Jurkat, Clone E6-1 (cell line): Measurements from ENCODE around the gene HRH2.

Experiments
- DNase-seq: peaks from one replicate; pipeline ENCODE4 v3.0.0-alpha.2; 2011; ENCODE audit warnings: low read depth, low spot score
- H3K4me3 ChIP-seq: 2 replicates; pipeline ENCODE4 v1.5.1; 2011; ENCODE audit warnings: mild to moderate bottlenecking, low read length, control low read depth, moderate library complexity

The HRH2 gene

DNA sequence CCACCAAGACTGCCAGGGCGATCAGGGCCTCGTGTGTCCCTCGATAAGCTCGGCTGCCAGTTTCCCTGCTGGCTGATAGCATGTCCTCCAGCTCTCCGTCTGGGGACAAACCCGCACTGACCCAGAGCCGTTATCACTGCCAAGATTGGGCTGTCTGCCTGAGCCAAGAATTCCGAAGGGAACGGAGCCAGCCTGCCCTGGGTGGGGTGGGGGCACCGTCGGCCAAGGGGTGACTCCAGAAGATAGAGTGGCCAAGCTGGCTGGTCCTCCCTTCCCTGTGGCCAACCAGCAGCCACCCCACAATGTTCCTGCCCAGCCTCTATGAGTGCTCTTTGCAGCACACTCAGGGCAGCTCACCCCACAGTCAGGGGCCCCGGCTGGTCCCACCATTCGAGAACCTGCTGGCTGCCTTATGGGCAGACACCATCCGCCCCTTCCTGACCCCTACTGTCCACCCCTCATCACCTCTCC lies 29.4 kb downstream of the HRH2 start:
- H3K4me3 ChIP-seq = no peak overlapping the region
- no peak for DNase-seq

DNA sequence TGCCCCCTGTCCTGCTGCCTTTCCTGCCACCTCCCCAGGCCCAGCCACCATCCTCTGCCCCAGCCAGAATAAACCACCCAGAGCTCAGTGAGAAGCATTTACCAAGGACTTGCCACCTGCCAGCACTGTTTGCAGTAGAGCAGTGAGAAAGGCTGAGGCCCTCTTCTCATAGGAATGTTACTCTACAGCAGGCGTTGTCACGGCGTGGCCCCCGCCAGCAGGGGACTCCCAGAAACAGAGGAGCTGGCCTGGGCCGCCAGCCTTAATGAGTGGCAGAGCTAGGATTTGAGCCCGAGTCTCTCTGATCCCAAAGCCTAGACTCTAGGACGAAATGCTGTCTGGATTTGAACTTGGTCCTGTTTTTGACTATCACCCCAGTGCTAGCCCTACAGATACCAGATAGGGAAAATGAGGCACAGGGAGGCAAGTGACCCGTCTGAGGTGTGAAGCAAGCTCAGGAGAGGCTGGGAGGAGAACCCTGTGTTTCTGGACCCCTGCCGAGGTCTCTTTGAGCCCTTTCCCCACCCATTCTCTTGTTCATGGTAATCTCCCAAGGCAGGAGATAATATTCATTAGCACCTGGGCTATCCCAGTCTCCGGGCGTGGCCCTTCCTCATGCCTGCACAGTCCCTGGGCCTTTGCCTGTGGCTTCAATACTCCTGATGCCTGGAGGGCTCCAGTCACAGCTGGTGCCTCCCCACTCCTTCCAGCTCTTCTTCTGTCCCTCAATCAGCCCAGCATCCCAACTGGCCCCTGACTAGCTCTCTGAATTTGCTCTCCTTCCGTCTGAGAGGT lies 30.7 kb downstream of the HRH2 start:
- DNase-seq = no peak
- H3K4me3 ChIP-seq = no peak overlapping the region

DNA sequence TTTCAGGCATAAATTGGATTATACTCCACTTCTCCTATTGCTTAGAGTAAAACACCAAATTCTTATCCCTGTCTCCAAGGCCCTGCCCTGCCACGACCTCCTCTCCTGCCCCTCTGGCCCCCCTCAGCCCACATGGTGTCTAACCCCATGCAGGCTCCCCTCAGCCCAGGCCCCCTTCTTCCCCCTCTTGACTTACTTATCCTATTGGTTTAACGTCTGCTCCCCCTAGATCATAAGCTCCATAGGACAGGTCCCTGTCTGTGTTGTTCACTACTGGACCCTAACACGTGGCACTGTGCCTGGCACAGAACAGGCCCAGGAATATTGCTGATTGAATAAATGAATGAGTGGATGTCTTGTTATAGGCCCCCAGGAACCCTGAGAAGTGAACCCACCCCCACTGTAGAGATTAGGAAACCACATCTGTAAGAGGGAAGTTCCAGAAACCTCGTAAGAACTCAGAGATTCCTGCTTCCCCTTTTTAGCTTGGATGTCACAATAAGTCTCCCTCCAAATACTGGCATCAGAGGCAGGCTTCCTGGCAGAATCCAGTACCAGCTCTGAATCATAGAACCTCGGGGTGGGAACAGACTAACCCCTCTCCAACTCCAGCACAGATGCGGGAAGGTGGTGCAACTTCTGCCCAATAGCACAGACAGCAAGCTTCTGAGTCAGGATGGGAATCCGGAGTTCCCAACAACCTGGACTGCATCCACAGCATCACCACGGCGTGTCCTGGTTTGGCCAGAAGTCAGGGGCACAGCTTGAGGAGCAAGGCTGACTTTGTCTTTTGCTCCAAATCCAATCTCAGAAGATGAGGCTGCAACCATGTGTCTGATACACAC lies 31.5 kb downstream of the HRH2 start:
- no peak for DNase-seq
- H3K4me3 ChIP-seq = no peak overlapping the region

- no peak overlapping the region for H3K4me3 ChIP-seq
- no peak for DNase-seq
These were observed 32.2 kb downstream of the HRH2 start for GRCh38 chr5:175690025-175690424.

DNA sequence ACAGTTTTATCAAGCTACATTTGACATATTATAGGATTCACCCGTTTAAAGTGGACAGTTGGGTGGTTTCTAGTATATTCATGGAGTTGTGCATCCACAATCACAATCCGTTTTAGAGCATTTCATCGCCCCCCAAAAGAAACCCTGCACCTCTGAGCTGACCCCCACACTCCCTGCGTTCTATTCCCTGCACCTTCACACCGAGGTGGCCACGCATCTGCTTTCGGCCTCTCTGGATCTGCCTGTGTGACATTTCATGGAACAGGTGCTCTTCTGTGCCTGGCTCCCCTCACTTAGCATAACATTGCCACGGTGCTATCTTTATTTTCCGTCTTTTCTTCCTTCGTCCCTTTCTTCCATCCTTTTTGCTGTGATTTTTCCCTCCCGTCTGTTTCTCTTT lies 32.7 kb downstream of the HRH2 start:
- no peak for DNase-seq
- no peak overlapping the region for H3K4me3 ChIP-seq

GRCh38 chr5:175691761-175692160 lies 33.9 kb downstream of the HRH2 start:
- no peak overlapping the region for H3K4me3 ChIP-seq
- DNase-seq = no peak

GRCh38 chr5:175692235-175692995 lies 34.5 kb downstream of the HRH2 start:
- H3K4me3 ChIP-seq = no peak overlapping the region
- DNase-seq = no peak

DNA sequence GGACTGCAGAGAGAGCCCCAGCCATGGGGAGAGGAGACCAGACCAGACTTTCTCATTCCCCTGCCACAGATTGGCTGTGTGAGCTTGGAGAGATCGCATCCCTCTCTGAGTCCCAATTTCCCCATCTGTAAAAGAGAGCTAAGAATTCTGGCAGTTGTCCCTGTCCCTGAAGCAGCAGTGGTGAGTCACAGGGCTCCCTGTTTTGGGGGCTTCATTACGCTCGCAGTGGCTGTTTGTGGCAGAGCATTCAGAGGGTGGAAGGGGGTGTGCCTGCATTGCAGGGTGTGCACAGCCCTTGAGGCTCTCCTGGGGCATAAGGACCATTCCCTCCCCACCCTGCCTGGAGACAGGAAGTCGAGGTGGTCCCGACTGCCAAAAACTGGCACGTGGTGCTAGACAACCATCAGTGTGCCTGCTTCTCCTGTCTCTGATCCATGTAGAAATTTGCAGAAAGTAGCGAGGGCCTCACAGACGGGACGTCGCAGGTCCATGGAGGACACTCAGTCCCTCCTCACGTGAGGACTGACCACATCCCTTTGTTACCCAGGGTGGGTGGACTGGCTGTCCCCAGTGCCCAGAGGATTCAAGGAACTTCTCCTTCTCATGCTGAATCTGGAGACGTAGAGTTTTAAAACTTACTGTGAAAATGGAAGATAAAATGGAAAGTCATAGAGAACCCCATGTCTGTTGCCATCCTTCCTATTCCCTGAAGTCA lies 35.3 kb downstream of the HRH2 start:
- no peak overlapping the region for H3K4me3 ChIP-seq
- no peak for DNase-seq

- DNase-seq = peak; percentile 24
- H3K4me3 ChIP-seq = no peak overlapping the region
These were observed 35.9 kb downstream of the HRH2 start for GRCh38 chr5:175693741-175694140.

GRCh38 chr5:175694371-175695160 lies 36.7 kb downstream of the HRH2 start:
- no peak overlapping the region for H3K4me3 ChIP-seq
- no peak for DNase-seq

GRCh38 chr5:175695161-175696126 lies 37.6 kb downstream of the HRH2 start:
- DNase-seq = no peak
- H3K4me3 ChIP-seq = no peak overlapping the region

GRCh38 chr5:175696139-175696854 lies 38.4 kb downstream of the HRH2 start:
- DNase-seq = peak; percentile 91
- H3K4me3 ChIP-seq = peak overlapping the region; percentile 27

DNA sequence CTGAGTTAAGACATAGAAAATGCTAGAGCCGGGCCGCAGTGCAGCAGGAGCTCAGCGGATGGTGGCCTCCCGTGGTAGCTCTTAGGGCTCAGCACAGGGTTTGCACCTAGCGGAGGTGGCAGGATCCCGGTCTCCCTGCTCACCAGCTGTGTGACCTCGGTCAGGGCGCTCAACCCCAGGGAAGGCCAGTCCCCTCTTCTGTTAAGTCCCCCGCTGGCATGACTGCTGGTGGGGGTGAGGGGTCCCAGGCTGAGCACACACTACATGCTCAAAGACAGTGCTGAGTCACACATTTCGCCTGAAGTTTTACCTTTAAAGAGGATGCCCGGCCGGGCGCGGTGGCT lies 39.0 kb downstream of the HRH2 start:
- no peak overlapping the region; the same call in 1 of the 2 replicates for H3K4me3 ChIP-seq
- no peak for DNase-seq

DNA sequence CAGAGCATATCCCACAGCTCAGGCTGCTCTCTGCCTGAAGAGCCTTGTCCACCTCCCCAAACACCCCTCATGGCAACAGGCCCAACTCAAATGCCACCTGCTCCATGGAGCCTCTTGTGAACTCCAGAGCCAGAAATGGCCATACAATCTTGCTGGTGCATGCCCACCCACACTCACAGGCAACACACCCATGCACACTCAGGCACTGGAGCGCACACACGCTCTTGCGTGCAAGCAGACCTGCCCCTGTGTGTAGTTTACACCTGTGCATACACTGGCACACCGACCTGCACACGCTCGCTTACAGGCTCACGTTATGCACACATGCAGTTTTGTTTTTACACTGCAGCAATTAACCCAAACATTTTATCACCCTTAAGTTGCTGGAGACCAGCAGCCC lies 40.0 kb downstream of the HRH2 start:
- no peak for DNase-seq
- H3K4me3 ChIP-seq = no peak overlapping the region

DNA sequence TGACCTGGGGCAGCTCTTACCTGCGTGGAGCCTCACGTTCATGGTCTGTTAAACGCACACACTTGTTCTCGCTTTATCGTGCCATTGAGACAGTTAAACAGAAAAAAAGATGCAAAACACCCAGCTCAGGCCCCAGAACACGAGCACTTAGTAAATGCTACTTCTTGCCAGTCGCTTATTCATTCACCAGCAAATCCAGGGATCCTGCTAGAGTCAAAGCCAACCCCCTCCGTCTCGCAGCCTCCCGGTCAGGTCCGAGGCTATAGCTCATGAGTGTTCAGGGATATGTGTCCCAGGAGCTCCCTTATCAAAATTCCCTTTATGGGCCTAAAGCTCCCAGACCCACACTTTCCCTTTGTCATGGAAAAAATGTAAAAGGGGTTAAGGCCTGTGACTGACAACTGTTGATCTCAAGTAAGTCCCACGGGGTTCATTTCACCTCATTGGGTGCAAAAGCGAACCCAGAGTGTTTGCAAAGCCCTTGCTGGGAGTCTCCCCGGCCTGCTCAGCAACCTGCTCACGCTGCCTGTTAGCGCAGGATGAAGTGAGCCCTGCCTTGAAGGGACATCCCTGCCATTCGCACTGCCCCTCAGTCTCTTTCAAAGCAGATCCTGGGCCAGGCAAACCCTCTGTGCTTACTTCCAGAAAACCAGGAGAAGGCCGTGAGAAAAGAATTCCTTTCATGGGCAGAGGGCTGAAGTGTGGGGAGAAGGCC lies 40.7 kb downstream of the HRH2 start:
- no peak for DNase-seq
- no peak overlapping the region for H3K4me3 ChIP-seq

GRCh38 chr5:175700991-175701390 lies 43.1 kb downstream of the HRH2 start:
- H3K4me3 ChIP-seq = no peak overlapping the region
- DNase-seq = peak; percentile 25
